Activated CD8-positive, alpha-beta memory T cell treated with anti-CD3 and anti-CD28 coated beads for 48 hours (primary cell): Measurements from ENCODE around the gene ECE1.

Experiments
- DNase-seq, 3 experiments: peaks; one replicate each; pipeline ENCODE4 v3.0.0-alpha.2; 2020; ENCODE audit warnings: low read depth in 2 of 3, low spot score in 2 of 3

ECE1 gene

GRCh38 chr1:21325731-21326387, 35.6 kb upstream of the ECE1 start:
- DNase-seq: no peak

GRCh38 chr1:21325231-21325718, 35.0 kb upstream of the ECE1 start:
- DNase-seq: no peak

GRCh38 chr1:21324368-21325141, 34.3 kb upstream of the ECE1 start:
- DNase-seq: peak; percentile 47 to 67 (median 51)

GRCh38 chr1:21323091-21323490, 32.8 kb upstream of the ECE1 start:
- DNase-seq: no peak

- no peak for DNase-seq
These were observed 32.4 kb upstream of the ECE1 start for GRCh38 chr1:21322681-21323016.

GRCh38 chr1:21321963-21322680, 31.9 kb upstream of the ECE1 start:
- DNase-seq: no peak

GRCh38 chr1:21320410-21321108, 30.3 kb upstream of the ECE1 start:
- no peak for DNase-seq

GRCh38 chr1:21319447-21320407, 29.5 kb upstream of the ECE1 start:
- DNase-seq: no peak

- no peak for DNase-seq
These were observed 28.5 kb upstream of the ECE1 start for GRCh38 chr1:21318714-21319159.

- no peak for DNase-seq
These were observed 27.9 kb upstream of the ECE1 start for GRCh38 chr1:21318057-21318713.

GRCh38 chr1:21317690-21318043, 27.4 kb upstream of the ECE1 start:
- DNase-seq: no peak

GRCh38 chr1:21317035-21317689, 26.9 kb upstream of the ECE1 start:
- no peak for DNase-seq

- no peak for DNase-seq
These were observed 24.6 kb upstream of the ECE1 start for GRCh38 chr1:21314743-21315396.

- DNase-seq: no peak
These were observed 23.8 kb upstream of the ECE1 start for GRCh38 chr1:21313886-21314721.

GRCh38 chr1:21313203-21313885, 23.1 kb upstream of the ECE1 start:
- no peak for DNase-seq

GRCh38 chr1:21312407-21312992, 22.2 kb upstream of the ECE1 start:
- no peak for DNase-seq

- no peak for DNase-seq
These were observed 20.8 kb upstream of the ECE1 start for GRCh38 chr1:21311016-21311415.
